PC-3 (cell line): ENCODE data around the gene ZMYM2.

ENCODE experiments used
- EZH2 ChIP-seq: fragments of 300-600 bp; sonication (generic); IDR thresholded peaks from one replicate; pipeline ENCODE4 v1.6.1; 2017; ENCODE audit warnings: antibody characterized with exemption, mild to moderate bottlenecking, low read length; ENCODE audit not compliant: unreplicated experiment
- TF ChIP-seq, protein P1 (sequence below): fragments of 300-600 bp; sonication (generic); conservative IDR thresholded peaks from 2 replicates; pipeline ENCODE4 v1.5.1; 2017; ENCODE audit warnings: antibody characterized with exemption, low read depth, mild to moderate bottlenecking, low read length

GRCh38 chr13:19959831-19960652 is 1.5 kb downstream of the ZMYM2 start:
- no peak for TF ChIP-seq EZH2
- TF ChIP-seq, protein P1, sequence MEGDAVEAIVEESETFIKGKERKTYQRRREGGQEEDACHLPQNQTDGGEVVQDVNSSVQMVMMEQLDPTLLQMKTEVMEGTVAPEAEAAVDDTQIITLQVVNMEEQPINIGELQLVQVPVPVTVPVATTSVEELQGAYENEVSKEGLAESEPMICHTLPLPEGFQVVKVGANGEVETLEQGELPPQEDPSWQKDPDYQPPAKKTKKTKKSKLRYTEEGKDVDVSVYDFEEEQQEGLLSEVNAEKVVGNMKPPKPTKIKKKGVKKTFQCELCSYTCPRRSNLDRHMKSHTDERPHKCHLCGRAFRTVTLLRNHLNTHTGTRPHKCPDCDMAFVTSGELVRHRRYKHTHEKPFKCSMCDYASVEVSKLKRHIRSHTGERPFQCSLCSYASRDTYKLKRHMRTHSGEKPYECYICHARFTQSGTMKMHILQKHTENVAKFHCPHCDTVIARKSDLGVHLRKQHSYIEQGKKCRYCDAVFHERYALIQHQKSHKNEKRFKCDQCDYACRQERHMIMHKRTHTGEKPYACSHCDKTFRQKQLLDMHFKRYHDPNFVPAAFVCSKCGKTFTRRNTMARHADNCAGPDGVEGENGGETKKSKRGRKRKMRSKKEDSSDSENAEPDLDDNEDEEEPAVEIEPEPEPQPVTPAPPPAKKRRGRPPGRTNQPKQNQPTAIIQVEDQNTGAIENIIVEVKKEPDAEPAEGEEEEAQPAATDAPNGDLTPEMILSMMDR = peak; percentile 83
